ENCODE data around the gene NRG3.

NRG3 gene

DNA sequence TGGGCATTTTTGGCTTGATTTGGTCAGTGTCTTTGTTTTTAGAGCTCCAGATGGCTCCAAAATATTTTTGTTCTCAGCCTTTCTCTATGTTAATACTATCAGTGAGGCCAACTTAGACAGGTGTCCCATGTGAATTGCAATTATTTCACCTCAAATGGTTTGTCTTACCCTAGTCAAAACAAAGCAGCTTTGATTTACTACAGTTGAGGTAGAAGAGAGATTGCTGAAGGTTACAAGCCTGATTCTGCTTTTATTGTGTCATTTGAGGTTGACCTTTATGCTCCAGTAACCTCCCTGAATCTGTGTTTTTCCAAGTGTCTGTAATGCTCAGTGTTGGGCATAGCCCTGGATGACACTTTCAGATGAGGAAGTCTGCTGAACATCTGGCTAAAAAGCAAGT, 882.9 kb downstream of the NRG3 start:
- DNase-seq (ENCODE audit: low read depth), result no peak
- TF ChIP-seq, protein P1, sequence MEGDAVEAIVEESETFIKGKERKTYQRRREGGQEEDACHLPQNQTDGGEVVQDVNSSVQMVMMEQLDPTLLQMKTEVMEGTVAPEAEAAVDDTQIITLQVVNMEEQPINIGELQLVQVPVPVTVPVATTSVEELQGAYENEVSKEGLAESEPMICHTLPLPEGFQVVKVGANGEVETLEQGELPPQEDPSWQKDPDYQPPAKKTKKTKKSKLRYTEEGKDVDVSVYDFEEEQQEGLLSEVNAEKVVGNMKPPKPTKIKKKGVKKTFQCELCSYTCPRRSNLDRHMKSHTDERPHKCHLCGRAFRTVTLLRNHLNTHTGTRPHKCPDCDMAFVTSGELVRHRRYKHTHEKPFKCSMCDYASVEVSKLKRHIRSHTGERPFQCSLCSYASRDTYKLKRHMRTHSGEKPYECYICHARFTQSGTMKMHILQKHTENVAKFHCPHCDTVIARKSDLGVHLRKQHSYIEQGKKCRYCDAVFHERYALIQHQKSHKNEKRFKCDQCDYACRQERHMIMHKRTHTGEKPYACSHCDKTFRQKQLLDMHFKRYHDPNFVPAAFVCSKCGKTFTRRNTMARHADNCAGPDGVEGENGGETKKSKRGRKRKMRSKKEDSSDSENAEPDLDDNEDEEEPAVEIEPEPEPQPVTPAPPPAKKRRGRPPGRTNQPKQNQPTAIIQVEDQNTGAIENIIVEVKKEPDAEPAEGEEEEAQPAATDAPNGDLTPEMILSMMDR (IDR thresholded peaks at IDR 0.05; ENCODE audit: low read depth, low read length, missing control alignments), result no peak
- H3K4me3 ChIP-seq (ENCODE audit: low read depth, low read length), result no peak overlapping the region

- TF ChIP-seq, protein P1 (IDR thresholded peaks at IDR 0.05; ENCODE audit: low read depth, low read length, missing control alignments), result no peak
- H3K4me3 ChIP-seq (ENCODE audit: low read depth, low read length), result no peak overlapping the region
- no peak for DNase-seq (ENCODE audit: low read depth)
These were observed 884.1 kb downstream of the NRG3 start for GRCh38 chr10:82759050-82759449.

- no peak overlapping the region for H3K4me3 ChIP-seq (ENCODE audit: low read depth, low read length)
- DNase-seq (ENCODE audit: low read depth), result no peak
- TF ChIP-seq, protein P1 (IDR thresholded peaks at IDR 0.05; ENCODE audit: low read depth, low read length, missing control alignments), result no peak
These were observed 887.6 kb downstream of the NRG3 start for GRCh38 chr10:82762641-82763040.

GRCh38 chr10:82768040-82768439, 893.0 kb downstream of the NRG3 start:
- no peak for DNase-seq (ENCODE audit: low read depth)
- no peak overlapping the region for H3K4me3 ChIP-seq (ENCODE audit: low read depth, low read length)
- TF ChIP-seq, protein P1 (IDR thresholded peaks at IDR 0.05; ENCODE audit: low read depth, low read length, missing control alignments), result no peak

- H3K4me3 ChIP-seq (ENCODE audit: low read depth, low read length), result no peak overlapping the region
- no peak for DNase-seq (ENCODE audit: low read depth)
- TF ChIP-seq, protein P1 (IDR thresholded peaks at IDR 0.05; ENCODE audit: low read depth, low read length, missing control alignments), result no peak
These were observed 903.9 kb downstream of the NRG3 start for GRCh38 chr10:82778908-82779307.

DNA sequence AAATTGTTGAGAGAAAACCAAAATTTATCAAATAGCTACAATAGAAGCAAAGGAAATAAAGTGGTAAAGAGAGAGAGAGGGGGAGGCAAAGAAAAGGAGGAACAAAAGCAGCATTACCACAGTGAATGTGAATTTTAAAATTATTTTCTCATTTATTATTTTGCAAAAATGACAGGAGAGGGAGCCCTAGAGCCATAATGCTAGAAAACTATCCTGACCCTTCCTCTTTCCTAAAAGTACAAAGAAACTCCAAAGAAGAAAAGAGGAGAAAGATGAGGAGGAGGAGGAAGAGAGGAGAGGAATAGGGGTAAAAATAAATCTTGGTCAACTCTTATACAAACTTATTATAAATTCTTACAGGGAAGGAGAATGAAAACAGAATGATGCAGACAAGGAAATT, 921.5 kb downstream of the NRG3 start:
- TF ChIP-seq, protein P1 (IDR thresholded peaks at IDR 0.05; ENCODE audit: low read depth, low read length, missing control alignments), result peak; percentile 30
- H3K4me3 ChIP-seq (ENCODE audit: low read depth, low read length), result no peak overlapping the region
- DNase-seq (ENCODE audit: low read depth), result no peak

DNA sequence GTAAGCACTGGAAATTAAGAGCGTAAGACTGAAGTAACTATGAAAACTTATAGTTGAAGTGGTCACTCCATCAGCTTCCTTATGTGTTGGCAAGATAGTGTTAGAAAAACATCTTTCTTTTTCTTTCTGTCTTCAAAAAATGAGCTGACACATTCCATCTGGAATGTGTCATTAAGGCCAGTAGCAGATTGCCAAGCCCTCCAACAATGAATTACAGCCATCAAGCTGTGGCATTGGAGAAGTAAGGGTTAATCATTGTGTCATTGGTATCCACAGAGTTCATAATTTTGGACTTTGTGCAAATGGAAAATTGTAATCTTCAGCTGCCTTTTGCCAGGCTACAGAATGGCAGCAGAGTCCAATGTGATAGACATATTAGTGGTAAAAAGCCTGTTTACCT, 926.3 kb downstream of the NRG3 start:
- H3K4me3 ChIP-seq (ENCODE audit: low read depth, low read length), result no peak overlapping the region
- TF ChIP-seq, protein P1 (IDR thresholded peaks at IDR 0.05; ENCODE audit: low read depth, low read length, missing control alignments), result no peak
- no peak for DNase-seq (ENCODE audit: low read depth)

All from GM12864 (cell line).